HCT116 (cell line): ENCODE measurements around the gene CCT5. TPM values are rescaled to one million over a fixed set of nuclear protein-coding genes. Genes with fewer than 3 reads are reported as not detected.

ENCODE experiments used
- ATAC-seq: fragments of 200-7000 bp; cut with Tn5 transposase; 2 replicates; pipeline ENCODE4 v1.9.1; 2020; ENCODE audit warnings: mild to moderate bottlenecking, moderate library complexity
- BruUV-seq: library from RNA; stranded (reverse); fragments of 400-500 nt; replicated peaks from 2 replicates; lab custom pipeline; 2021; lab: Mats Ljungman, UMichigan
- CTCF ChIA-PET: fragments of 300-600 bp; sonication (Branson Sonifier 250); formaldehyde crosslinking; loops from one replicate; lab custom pipeline; 2021; ENCODE audit warnings: antibody characterized with exemption; lab: Charles Lee
- POLR2A ChIA-PET: fragments of 300-600, 350-600 bp; sonication (Branson Sonifier 250); formaldehyde crosslinking; loops from one replicate; lab custom pipeline; 2021; ENCODE audit warnings: antibody characterized with exemption; lab: Charles Lee
- RAD21 ChIA-PET, 2 experiments: fragments of 300-600 bp; sonication (Branson Sonifier 250); formaldehyde crosslinking; loops; one replicate each; lab custom pipeline; 2023; ENCODE audit warnings: low total read pairs in 2 of 2; ENCODE audit not compliant: uncharacterized antibody in 2 of 2, unreplicated experiment in 2 of 2, low non-redundant PET in 1 of 2; lab: Charles Lee
- DNase-seq: peaks from one replicate; pipeline ENCODE4 v3.0.0-alpha.2; 2010; ENCODE audit warnings: low read depth, low spot score
- H2AFZ ChIP-seq: fragments of 200-600 bp; shearing (Covaris generic), sonication (generic); 2 replicates; pipeline ENCODE4 v1.6.1; 2017; ENCODE audit warnings: low read depth, mixed run types, mixed read lengths, antibody characterized with exemption, low read length; ENCODE audit not compliant: poor library complexity, severe bottlenecking
- H3K27ac ChIP-seq: 2 replicates; pipeline ENCODE4 v1.5.1; 2012; ENCODE audit warnings: low read depth, low read length
- H3K27me3 ChIP-seq: fragments of 200-600 bp; sonication (generic); 2 replicates; pipeline ENCODE4 v1.6.1; 2016; ENCODE audit warnings: mixed run types, low read length, mixed read lengths; ENCODE audit not compliant: insufficient read depth
- H3K36me3 ChIP-seq, 2 experiments: fragments of 200-500 bp in 1 of 2; fragments of 200-600 bp in 1 of 2; sonication (Bioruptor generic) in 1 of 2; sonication (generic) in 1 of 2; 2 replicates each; pipeline versions ENCODE4 v1.5.1 to v1.6.1; 2014 to 2016; ENCODE audit warnings: low read length in 2 of 2, inconsistent platforms in 1 of 2, mixed read lengths in 1 of 2, mixed run types in 1 of 2; ENCODE audit not compliant: insufficient read depth in 2 of 2, control insufficient read depth in 1 of 2
- H3K4me1 ChIP-seq, 2 experiments: fragments of 200-600 bp in 1 of 2; sonication (generic) in 1 of 2; 2 replicates each; pipeline versions ENCODE4 v1.5.1 to v1.6.1; 2012 to 2017; ENCODE audit warnings: low read length in 2 of 2, inconsistent platforms in 1 of 2, mild to moderate bottlenecking in 1 of 2, mixed read lengths in 1 of 2, mixed run types in 1 of 2, moderate library complexity in 1 of 2; ENCODE audit not compliant: insufficient read depth in 2 of 2, control insufficient read depth in 1 of 2
- H3K4me2 ChIP-seq: fragments of 200-600 bp; sonication (generic); 2 replicates; pipeline ENCODE4 v1.6.1; 2017; ENCODE audit warnings: mixed run types, low read length, mixed read lengths
- H3K4me3 ChIP-seq, 2 experiments: fragments of 200-600 bp in 1 of 2; sonication (generic) in 1 of 2; replicated peaks in 1 of 2; 2 replicates each; pipeline ENCODE4 v1.5.1; 2011 to 2016; ENCODE audit warnings: low read length in 2 of 2, control low read depth in 1 of 2, low read depth in 1 of 2, mild to moderate bottlenecking in 1 of 2, mixed read lengths in 1 of 2, mixed run types in 1 of 2
- H3K79me2 ChIP-seq: fragments of 200-600 bp; sonication (generic); 2 replicates; pipeline ENCODE4 v1.6.1; 2017; ENCODE audit warnings: mild to moderate bottlenecking, mixed run types, low read length, moderate library complexity, mixed read lengths; ENCODE audit not compliant: insufficient read depth
- H3K9ac ChIP-seq: fragments of 200-600 bp; sonication (generic); 2 replicates; pipeline ENCODE4 v1.6.1; 2016; ENCODE audit warnings: low read length, mixed read lengths
- H3K9me2 ChIP-seq: fragments of 200-600 bp; sonication (generic), shearing (Covaris generic); 2 replicates; pipeline ENCODE4 v1.6.1; 2017; ENCODE audit warnings: mixed run types, mild to moderate bottlenecking, moderate library complexity; ENCODE audit not compliant: insufficient read depth
- H3K9me3 ChIP-seq, 2 experiments: fragments of 200-500 bp in 1 of 2; fragments of 200-600 bp in 1 of 2; sonication (Bioruptor generic) in 1 of 2; sonication (generic) in 1 of 2; 2 replicates each; pipeline ENCODE4 v1.6.1; 2014 to 2017; ENCODE audit warnings: low read length in 2 of 2, mixed read lengths in 2 of 2, inconsistent platforms in 1 of 2, low read depth in 1 of 2, mild to moderate bottlenecking in 1 of 2, mixed run types in 1 of 2, moderate library complexity in 1 of 2; ENCODE audit not compliant: control insufficient read depth in 1 of 2, insufficient read depth in 1 of 2
- H4K20me1 ChIP-seq: fragments of 200-600 bp; sonication (generic), shearing (Covaris generic); 2 replicates; pipeline ENCODE4 v1.6.1; 2017; ENCODE audit warnings: mixed run types, mild to moderate bottlenecking, moderate library complexity; ENCODE audit not compliant: insufficient read depth
- ATF3 ChIP-seq: IDR thresholded peaks from 2 replicates; pipeline ENCODE4 v1.6.1; 2012
- CBX3 ChIP-seq: IDR thresholded peaks from 2 replicates; pipeline ENCODE4 v1.6.1; 2012; ENCODE audit warnings: low read depth
- CEBPB ChIP-seq: IDR thresholded peaks from 2 replicates; pipeline ENCODE4 v1.6.1; 2012; ENCODE audit warnings: low read depth
- EGR1 ChIP-seq: IDR thresholded peaks from 2 replicates; pipeline ENCODE4 v1.6.1; 2012; ENCODE audit warnings: low read depth
- ELF1 ChIP-seq: IDR thresholded peaks from 2 replicates; pipeline ENCODE4 v1.6.1; 2012; ENCODE audit warnings: low read depth, borderline replicate concordance
- EZH2 ChIP-seq: fragments of 200-600 bp; sonication (generic); IDR thresholded peaks from 2 replicates; pipeline ENCODE4 v1.6.1; 2017; ENCODE audit warnings: antibody characterized with exemption, mixed run types
- EZH2phosphoT487 ChIP-seq: fragments of 200-600 bp; IDR thresholded peaks from 2 replicates; pipeline ENCODE4 v1.6.1; 2018; ENCODE audit warnings: antibody characterized with exemption, borderline replicate concordance
- FOSL1 ChIP-seq: IDR thresholded peaks from 2 replicates; pipeline ENCODE4 v1.6.1; 2012; ENCODE audit warnings: low read depth
- JUND ChIP-seq: IDR thresholded peaks from 2 replicates; pipeline ENCODE4 v1.6.1; 2012
- POLR2A ChIP-seq: IDR thresholded peaks from 2 replicates; pipeline ENCODE4 v1.7.0; 2011; ENCODE audit warnings: borderline replicate concordance; ENCODE audit not compliant: insufficient read depth, insufficient read length; ENCODE audit errors: extremely low read depth
- POLR2AphosphoS5 ChIP-seq: IDR thresholded peaks from 2 replicates; pipeline ENCODE4 v1.6.1; 2011; ENCODE audit warnings: mild to moderate bottlenecking, low read depth, low read length, moderate library complexity
- RAD21 ChIP-seq: IDR thresholded peaks from 2 replicates; pipeline ENCODE4 v1.6.1; 2012; ENCODE audit warnings: low read depth, mild to moderate bottlenecking
- REST ChIP-seq: IDR thresholded peaks from 2 replicates; pipeline ENCODE4 v1.6.1; 2012; ENCODE audit warnings: low read depth
- SP1 ChIP-seq: IDR thresholded peaks from 2 replicates; pipeline ENCODE4 v1.6.1; 2012; ENCODE audit warnings: low read depth
- TCF7L2 ChIP-seq: IDR thresholded peaks from 2 replicates; pipeline ENCODE4 v1.7.0; 2011; ENCODE audit warnings: borderline replicate concordance, inconsistent platforms; ENCODE audit not compliant: insufficient read depth, insufficient read length; ENCODE audit errors: extremely low read depth
- YY1 ChIP-seq: IDR thresholded peaks from 2 replicates; pipeline ENCODE4 v1.6.1; 2011; ENCODE audit warnings: low read length, low read depth, moderate library complexity, mild to moderate bottlenecking; ENCODE audit not compliant: insufficient replicate concordance; ENCODE audit errors: extremely low read depth
- ZBTB33 ChIP-seq: IDR thresholded peaks from 2 replicates; pipeline ENCODE4 v1.6.1; 2011; ENCODE audit warnings: mild to moderate bottlenecking, low read length, moderate library complexity; ENCODE audit not compliant: insufficient replicate concordance; ENCODE audit errors: extremely low read depth
- ZFX ChIP-seq: fragments of 450-650 bp; IDR thresholded peaks from 2 replicates; pipeline ENCODE4 v1.6.1; 2017
- ZNF274 ChIP-seq: fragments of 200-500 bp; sonication (Bioruptor generic); IDR thresholded peaks from 2 replicates; pipeline ENCODE4 v1.6.1; 2014; ENCODE audit warnings: mild to moderate bottlenecking, low read depth, low read length, inconsistent platforms
- intact Hi-C: fragments of 100-400 bp; cut with micrococcal nuclease; formaldehyde crosslinking; loops from 2 replicates; pipeline ENCODE4 v1.10.0; 2022
- total RNA-seq: library from RNA; stranded (reverse); gene quantifications from one replicate; pipeline ENCODE4 v1.2.1, GENCODE V29; 2021; ENCODE audit not compliant: unreplicated experiment
- TF ChIP-seq, protein P1 (sequence below), 3 experiments: fragments of 200-600 bp in 1 of 3; sonication (generic) in 1 of 3; IDR thresholded peaks in 2 of 3; conservative IDR thresholded peaks in 1 of 3; 2 replicates each; pipeline ENCODE4 v1.5.1; 2012 to 2017; ENCODE audit warnings: low read depth in 2 of 3, low read length in 2 of 3, antibody characterized with exemption in 1 of 3, borderline replicate concordance in 1 of 3, control low read depth in 1 of 3, mild to moderate bottlenecking in 1 of 3, mixed read lengths in 1 of 3, mixed run types in 1 of 3, moderate library complexity in 1 of 3; ENCODE audit not compliant: insufficient read depth in 1 of 3

The CCT5 gene
- total RNA-seq, 1 experiment from 2014 or later = 489 TPM

GRCh38 chr5:10311595-10312425, 61.7 kb downstream of the CCT5 start:
- Histone ChIP-seq H2AFZ (peak overlapping the region; percentile 2), H3K79me2 (0 out of 2 replicates have a peak, but pooled peaks cover 2% of the 10 kb centered on the region), H3K36me3 (no peaks in the 10 kb centered on the region), H3K27ac (no peak overlapping the region), H3K4me3 (no peak overlapping the region), H3K9me2 (no peaks in the 10 kb centered on the region), H3K4me1 (peaks cover 32 to 39% of the 10 kb centered on the region in 2 experiments), H3K9me3 (no peaks in the 10 kb centered on the region), H3K4me2 (no peak overlapping the region), H3K27me3 (no peaks in the 10 kb centered on the region), H4K20me1 (no peaks in the 10 kb centered on the region), H3K9ac (no peak overlapping the region)
- no peak for TF ChIP-seq EZH2
- TF ChIP-seq CEBPB = no peak
- TF ChIP-seq FOSL1 = no peak
- no peak for TF ChIP-seq ZFX
- TF ChIP-seq REST = no peak
- no peak for TF ChIP-seq ELF1
- no peak for TF ChIP-seq CBX3
- TF ChIP-seq EGR1 = no peak
- TF ChIP-seq ATF3 = no peak
- TF ChIP-seq, protein P1, sequence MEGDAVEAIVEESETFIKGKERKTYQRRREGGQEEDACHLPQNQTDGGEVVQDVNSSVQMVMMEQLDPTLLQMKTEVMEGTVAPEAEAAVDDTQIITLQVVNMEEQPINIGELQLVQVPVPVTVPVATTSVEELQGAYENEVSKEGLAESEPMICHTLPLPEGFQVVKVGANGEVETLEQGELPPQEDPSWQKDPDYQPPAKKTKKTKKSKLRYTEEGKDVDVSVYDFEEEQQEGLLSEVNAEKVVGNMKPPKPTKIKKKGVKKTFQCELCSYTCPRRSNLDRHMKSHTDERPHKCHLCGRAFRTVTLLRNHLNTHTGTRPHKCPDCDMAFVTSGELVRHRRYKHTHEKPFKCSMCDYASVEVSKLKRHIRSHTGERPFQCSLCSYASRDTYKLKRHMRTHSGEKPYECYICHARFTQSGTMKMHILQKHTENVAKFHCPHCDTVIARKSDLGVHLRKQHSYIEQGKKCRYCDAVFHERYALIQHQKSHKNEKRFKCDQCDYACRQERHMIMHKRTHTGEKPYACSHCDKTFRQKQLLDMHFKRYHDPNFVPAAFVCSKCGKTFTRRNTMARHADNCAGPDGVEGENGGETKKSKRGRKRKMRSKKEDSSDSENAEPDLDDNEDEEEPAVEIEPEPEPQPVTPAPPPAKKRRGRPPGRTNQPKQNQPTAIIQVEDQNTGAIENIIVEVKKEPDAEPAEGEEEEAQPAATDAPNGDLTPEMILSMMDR (IDR thresholded peaks at IDR 0.05 in 2 of 3, conservative IDR thresholded peaks at IDR 0.05 in 1 of 3; ENCODE audit: borderline replicate concordance in 1 of 3, insufficient read depth in 1 of 3, low read depth in 2 of 3, low read length in 2 of 3) = no peak
- no peak for TF ChIP-seq POLR2AphosphoS5
- no peak for TF ChIP-seq SP1
- TF ChIP-seq EZH2phosphoT487 = no peak
- no peak for TF ChIP-seq ZNF274
- no peak for TF ChIP-seq RAD21
- no peak for TF ChIP-seq TCF7L2
- TF ChIP-seq YY1 = no peak
- TF ChIP-seq POLR2A = no peak
- TF ChIP-seq ZBTB33 = no peak
- no peak for TF ChIP-seq JUND
- CTCF ChIA-PET = no interaction called here
- POLR2A ChIA-PET = no interaction called here
- ATAC-seq (no peak), DNase-seq (no peak)
- RAD21 ChIA-PET = no interaction called here
- no TSS peak for BruUV-seq
- intact Hi-C loops = no loop called here
